ENCODE results near the gene PPM1A.

PPM1A gene

DNA sequence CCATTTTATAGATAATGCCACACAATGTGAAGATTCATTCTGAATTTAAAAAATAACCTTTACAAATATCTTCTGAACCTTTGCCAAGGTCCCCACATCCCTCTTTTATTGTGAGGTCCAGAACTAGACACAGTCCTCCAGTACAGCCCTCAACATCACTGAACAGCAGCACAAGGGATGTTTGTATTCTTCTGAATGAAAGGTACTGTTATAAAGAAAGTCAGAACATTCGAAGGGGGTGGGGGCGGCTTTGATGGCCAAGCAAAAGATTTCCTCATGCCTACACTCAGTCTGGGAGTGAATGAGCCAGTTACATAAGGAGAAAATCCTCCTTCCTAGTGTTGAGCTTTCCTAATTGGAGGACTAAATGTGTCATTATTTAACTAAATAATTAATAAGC lies 77.3 kb downstream of the PPM1A start:
- no peak for DNase-seq

DNA sequence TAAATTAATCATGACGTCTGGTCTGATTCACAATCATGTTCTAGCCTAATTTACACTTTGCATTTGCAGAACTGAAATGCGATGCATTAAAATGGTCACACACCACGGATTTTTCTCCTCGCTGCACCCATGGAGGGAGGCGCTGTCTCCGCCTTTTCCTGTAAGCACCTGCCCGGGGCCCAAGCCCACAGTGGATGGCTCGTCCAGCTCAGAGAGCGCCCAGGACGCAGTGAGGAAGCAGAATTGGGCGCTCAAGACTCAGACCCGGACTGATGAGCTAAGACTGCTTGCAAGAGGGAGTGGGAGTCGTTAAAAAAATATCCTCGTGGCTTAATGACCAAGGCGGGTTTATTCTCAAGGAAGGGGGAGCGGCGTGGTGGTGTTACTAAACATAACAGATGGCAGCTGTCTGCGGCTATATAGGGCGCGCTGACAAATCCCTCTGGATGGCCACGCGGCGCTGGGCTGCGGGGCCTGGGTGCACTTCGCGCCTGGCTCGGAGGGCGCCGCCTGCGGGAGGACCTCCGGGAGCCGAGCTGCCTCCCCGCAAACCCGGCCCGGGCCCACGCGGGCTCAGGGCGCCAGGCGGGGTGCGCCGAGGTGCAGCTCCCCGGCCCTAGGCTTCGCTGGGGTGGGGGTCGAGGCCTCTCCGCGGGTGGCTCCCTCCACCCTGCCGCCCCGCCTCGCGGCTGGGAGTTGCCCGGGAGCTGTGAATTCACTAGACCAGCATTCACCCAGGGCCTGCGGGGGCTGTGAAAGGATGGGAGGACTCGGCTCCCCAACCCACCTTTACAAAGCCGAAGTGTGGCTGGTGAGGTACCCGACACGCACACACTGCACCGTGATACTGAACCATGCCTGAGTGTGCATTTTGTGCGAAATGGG lies 78.7 kb downstream of the PPM1A start:
- peak; percentile 62 for DNase-seq

DNA sequence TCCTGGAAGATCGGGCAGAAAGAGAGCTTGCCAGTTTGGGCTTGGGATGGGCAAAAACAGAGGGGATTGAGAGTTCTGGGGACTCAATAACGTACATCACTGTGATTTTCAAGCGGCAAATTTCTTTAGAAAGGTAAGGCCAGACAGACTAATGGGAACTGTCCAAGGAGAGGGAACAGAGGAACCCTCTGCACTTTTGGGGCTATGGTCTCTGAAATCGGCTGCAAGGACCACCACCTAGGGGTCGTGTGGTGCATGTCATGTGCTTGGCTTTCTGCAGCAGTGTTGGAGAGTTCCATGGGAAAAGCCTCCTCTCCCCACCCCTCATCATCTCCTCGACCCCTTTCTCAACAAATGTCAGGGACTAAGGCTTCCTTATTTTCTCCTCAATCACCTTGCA lies 79.6 kb downstream of the PPM1A start:
- DNase-seq, result no peak

DNA sequence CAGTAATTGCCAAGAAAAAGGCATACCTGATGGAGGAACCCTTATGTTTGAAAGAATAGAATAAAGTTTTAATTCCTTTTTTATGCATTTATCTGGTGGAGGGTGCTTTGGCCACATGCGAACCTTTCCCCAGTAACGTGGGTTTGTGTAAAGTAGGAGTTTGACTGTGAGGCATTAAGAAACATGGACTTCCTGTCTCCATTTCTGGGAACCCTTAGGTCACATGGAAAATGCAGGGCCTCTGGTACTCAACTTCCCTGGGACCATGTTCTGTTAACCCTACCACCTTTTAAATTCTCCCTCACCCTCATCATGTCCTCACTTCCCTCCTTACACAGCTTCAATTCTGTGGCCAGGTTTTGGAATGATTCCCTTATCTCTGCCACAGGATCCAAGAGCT lies 80.3 kb downstream of the PPM1A start:
- no peak for DNase-seq

DNA sequence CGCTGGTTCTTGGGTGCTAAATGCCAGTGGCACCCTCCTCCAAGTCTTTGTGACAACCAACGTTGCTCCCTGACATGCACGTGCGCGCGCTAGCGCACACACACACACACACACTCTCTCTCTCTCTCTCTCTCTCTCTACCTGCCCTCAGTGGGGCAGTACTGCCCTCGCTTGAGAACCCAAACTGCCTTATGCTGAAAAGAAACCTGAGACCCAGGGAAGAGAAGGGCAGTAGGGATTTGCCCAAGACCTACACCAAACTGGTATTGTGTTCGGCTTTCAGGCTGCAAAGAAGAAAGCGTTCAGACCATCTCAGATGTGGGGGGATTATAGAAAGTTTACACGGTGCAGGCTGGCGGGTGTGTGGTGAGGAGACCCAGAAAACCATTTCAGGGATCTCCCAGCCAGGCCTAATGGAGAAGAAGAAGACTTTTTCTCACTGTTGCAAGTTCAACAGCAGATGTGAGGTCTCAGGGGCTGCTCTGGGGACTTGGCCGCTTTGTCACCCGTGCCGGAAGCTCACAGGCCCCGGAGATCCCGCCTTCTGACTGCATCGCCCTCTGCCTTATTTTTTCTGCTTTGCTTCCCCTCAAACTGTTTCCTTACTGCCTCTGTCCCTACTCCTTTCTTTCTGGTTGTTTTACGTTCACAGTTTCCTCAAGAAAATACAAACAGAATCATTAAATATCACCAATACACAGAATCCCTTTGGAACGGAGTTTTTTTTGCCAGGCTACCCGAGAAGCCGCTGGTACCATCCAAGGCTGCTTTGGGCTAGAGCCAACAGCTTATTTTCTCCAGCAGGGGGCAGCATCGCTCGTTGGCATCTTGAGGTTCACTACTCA lies 82.4 kb downstream of the PPM1A start:
- DNase-seq, result peak; percentile 86

DNA sequence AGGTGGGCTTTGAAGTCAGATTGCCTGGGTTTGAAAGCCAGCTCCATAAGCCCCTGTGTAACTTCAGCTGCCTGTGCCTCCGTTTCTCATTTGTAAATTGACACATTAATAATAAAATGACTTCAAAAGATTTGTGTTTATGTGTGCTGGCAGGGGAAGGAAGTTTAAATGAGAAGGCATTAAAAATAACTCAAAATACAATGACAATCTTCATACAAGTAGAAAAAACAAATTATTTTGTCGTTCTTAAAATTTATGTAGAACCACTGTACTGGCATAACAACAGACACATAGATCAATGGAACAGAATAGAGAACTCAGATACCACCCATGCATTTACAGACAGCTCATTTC lies 83.0 kb downstream of the PPM1A start:
- DNase-seq, result no peak

DNA sequence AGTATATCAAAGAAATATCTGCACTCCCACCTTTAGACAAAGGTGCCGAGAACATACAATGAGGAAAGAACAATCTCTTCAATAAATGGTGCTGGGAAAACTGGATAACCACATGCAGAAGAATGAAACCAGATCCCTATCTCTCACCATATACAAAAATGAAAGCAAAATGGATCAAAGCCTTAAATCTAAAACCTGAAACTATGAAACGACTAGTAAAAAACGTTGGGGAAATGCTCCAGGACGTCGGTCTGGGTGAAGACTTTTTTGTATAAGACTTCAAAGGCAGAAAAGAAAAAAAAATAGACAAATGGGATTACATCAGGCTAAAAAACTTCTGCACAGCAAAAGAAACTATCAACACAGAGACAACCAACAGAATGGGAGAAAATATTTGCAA lies 83.8 kb downstream of the PPM1A start:
- no peak for DNase-seq

DNA sequence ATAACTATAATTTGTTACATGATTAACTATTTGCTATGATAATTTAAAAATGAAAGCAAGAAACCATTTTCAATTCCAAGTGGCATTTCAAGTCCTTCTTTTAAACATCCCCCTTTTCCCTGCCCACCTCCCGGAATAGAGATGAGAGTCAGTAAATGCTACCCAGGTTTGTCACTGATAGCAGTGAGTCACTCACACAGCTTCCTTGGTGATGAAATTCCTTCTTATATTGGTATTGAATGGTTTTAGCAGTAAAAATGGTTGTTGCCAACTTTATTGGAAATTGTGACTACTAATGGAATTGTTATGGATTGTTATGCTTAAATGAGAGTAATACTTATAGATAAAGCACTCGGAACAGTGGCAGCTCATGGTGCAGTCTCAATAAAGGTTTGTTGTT lies 90.5 kb downstream of the PPM1A start:
- no peak for DNase-seq

DNA sequence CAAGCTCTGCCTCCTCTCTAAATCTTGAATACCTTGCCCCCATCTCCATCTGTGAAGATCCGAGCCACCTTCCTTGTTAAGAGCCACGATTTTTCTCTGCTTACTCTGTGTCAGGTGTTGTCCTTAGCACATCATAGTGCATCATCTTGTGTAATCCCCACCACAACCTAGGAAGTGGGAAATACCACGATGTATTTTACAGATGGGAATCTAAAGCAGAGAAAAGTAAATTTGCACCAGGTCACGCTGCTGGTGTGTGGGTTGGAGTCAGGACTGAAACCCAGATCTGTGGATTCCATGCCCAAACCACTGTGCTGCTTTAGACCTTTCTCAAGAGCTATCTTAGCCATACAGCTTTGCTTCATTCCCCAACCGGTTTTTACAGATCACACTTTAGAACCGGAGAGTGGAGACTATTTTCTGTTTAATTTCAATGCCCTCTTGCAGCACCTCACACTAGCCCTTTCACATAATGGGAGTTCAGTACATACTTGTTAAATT lies 94.6 kb downstream of the PPM1A start:
- no peak for DNase-seq

DNA sequence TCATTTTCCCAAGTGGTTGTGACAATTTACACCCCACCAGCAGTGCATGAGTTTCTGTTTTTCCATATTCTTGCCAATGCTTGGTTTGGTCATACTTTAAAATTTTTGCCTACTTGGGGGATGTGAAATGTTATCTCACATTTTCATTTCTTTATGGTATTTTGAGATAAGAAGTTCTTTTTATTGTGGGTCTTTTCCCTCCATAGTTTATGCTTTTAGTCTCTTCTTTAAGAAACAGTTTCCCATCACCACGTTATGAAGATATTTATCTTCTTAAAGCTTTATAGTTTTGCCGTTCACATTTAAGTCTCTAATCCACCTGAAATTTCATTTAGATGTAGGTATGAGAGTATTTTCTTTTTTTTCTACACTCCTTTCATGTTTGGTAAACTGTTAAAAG lies 95.7 kb downstream of the PPM1A start:
- DNase-seq, result no peak

DNA sequence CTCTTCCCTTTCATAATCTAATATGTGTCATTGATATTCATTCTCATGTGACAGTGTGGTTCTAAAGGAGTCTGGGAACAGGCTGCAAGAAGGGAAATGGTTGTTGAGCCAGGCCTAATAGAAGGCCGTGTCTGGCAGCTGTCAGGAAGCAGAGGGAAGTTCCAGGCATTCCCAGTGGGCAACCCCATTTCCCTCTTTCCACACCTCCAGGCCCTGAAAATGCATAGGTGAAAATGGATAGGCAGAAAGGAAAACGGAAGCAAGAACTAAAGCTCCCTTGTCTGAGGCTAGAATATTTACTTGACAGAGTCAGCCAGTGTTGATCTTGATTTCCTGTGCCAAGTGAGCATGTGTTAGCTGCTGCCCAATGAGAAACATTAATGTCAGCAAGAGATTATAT lies 97.7 kb downstream of the PPM1A start:
- DNase-seq, result no peak

DNA sequence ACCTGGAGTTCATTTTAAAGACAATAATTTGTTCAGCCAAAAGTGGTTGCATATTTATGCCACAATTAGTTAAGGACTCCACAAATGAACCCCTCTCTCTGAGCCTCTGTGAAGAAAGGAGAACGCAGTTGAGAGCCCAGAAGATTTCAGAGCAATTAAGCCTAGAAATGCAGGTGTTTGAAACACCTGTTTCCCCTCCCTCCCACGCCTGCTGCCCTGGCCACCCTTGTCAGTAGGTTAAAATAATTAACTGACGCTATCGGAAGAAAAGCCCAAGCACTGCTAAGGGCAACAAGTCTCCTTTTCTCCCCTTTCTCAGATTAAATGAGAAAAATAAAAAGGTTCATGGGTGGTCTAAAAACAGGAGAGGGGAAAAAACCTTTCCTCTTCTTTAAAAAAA lies 99.2 kb downstream of the PPM1A start:
- DNase-seq, result no peak

Data from stimulated activated CD4-positive, alpha-beta T cell treated with anti-CD3 and anti-CD28 coated beads, Interleukin-15, amount 100 ng/mL, for 24 hours (primary cell).